CD14-positive monocyte (primary cell): Measurements from ENCODE around the gene ISCA2. TPM values are rescaled to one million over a fixed set of nuclear protein-coding genes. Genes with fewer than 3 reads are reported as not detected.

Experiments used
- DNase-seq, 3 donors: peaks; one replicate each; pipeline ENCODE4 v3.0.0-alpha.2; 2011 to 2022
- H2AFZ ChIP-seq: 2 replicates; pipeline ENCODE4 v1.6.0; 2012; ENCODE audit warnings: mild to moderate bottlenecking, low read depth, low read length, inconsistent platforms; ENCODE audit not compliant: insufficient read depth, poor library complexity, severe bottlenecking
- H3K27ac ChIP-seq, 2 donors: 1 replicate in 1 of 2; 2 replicates in 1 of 2; pipeline ENCODE4 v1.5.1; 2012 to 2013; ENCODE audit warnings: low read length in 2 of 2, control low read depth in 1 of 2, inconsistent platforms in 1 of 2, low read depth in 1 of 2, mild to moderate bottlenecking in 1 of 2
- H3K27me3 ChIP-seq, 2 donors: one replicate each; pipeline versions ENCODE4 v1.6.0 to v1.6.1; 2011 to 2013; ENCODE audit warnings: low read length in 2 of 2; ENCODE audit not compliant: control insufficient read depth in 2 of 2, insufficient read depth in 2 of 2
- H3K36me3 ChIP-seq, 2 donors: replicated peaks in 1 of 2; 1 replicate in 1 of 2; 2 replicates in 1 of 2; pipeline versions ENCODE4 v1.5.1 to v1.6.1; 2012 to 2013; ENCODE audit warnings: low read length in 2 of 2, control low read depth in 1 of 2, inconsistent platforms in 1 of 2, mild to moderate bottlenecking in 1 of 2; ENCODE audit not compliant: insufficient read depth in 2 of 2, control insufficient read depth in 1 of 2
- H3K4me1 ChIP-seq, 2 donors: 1 replicate in 1 of 2; 2 replicates in 1 of 2; pipeline versions ENCODE4 v1.5.1 to v1.6.1; 2012 to 2013; ENCODE audit warnings: low read length in 2 of 2, control low read depth in 1 of 2, inconsistent platforms in 1 of 2, mild to moderate bottlenecking in 1 of 2, moderate library complexity in 1 of 2; ENCODE audit not compliant: insufficient read depth in 2 of 2, control insufficient read depth in 1 of 2
- H3K4me2 ChIP-seq: replicated peaks from 2 replicates; pipeline ENCODE3; 2012; ENCODE audit warnings: low read length, moderate library complexity, mild to moderate bottlenecking; ENCODE audit not compliant: poor library complexity, severe bottlenecking; ENCODE audit errors: extremely low read depth
- H3K4me3 ChIP-seq, 3 experiments: fragments of 200-600 bp in 1 of 3; sonication (generic) in 1 of 3; replicated peaks in 1 of 3; 1 replicate in 2 of 3; 2 replicates in 1 of 3; pipeline ENCODE4 v1.5.1; 2011 to 2013; ENCODE audit warnings: low read length in 3 of 3, mild to moderate bottlenecking in 3 of 3, control low read depth in 2 of 3, low read depth in 2 of 3, inconsistent platforms in 1 of 3, moderate library complexity in 1 of 3
- H3K79me2 ChIP-seq: 2 replicates; pipeline ENCODE4 v1.6.0; 2012; ENCODE audit warnings: mild to moderate bottlenecking, control low read depth, inconsistent platforms, low read length, moderate library complexity; ENCODE audit not compliant: insufficient read depth
- H3K9ac ChIP-seq: 2 replicates; pipeline ENCODE4 v1.6.0; 2017; ENCODE audit warnings: low read length, mild to moderate bottlenecking; ENCODE audit not compliant: insufficient read depth, poor library complexity, severe bottlenecking
- H3K9me3 ChIP-seq, 2 donors: replicated peaks in 1 of 2; 1 replicate in 1 of 2; 2 replicates in 1 of 2; pipeline versions ENCODE4 v1.5.1 to v1.6.1; 2012 to 2013; ENCODE audit warnings: low read length in 2 of 2, control low read depth in 1 of 2; ENCODE audit not compliant: control insufficient read depth in 1 of 2, insufficient read depth in 1 of 2
- H4K20me1 ChIP-seq: 2 replicates; pipeline ENCODE4 v1.6.0; 2012; ENCODE audit warnings: mild to moderate bottlenecking, low read length, control low read depth, moderate library complexity; ENCODE audit not compliant: insufficient read depth
- H3K27ac Mint-ChIP-seq, 7 donors: one replicate each; pipeline ENCODE4 v1.8.0; 2020; ENCODE audit warnings: mild to moderate bottlenecking in 7 of 7, mixed read lengths in 7 of 7, moderate library complexity in 6 of 7, inconsistent platforms in 2 of 7
- H3K27me3 Mint-ChIP-seq, 3 donors: one replicate each; pipeline ENCODE4 v1.8.0; 2021 to 2022; ENCODE audit warnings: low read depth in 3 of 3, mild to moderate bottlenecking in 3 of 3, mixed read lengths in 3 of 3, moderate library complexity in 3 of 3, inconsistent platforms in 1 of 3
- H3K36me3 Mint-ChIP-seq, 2 donors: one replicate each; pipeline ENCODE4 v1.8.0; 2020; ENCODE audit warnings: mixed read lengths in 2 of 2, inconsistent platforms in 1 of 2, mild to moderate bottlenecking in 1 of 2
- H3K4me1 Mint-ChIP-seq: one replicate; pipeline ENCODE4 v1.8.0; 2020; ENCODE audit warnings: mild to moderate bottlenecking, mixed read lengths
- H3K4me3 Mint-ChIP-seq, 2 donors: one replicate each; pipeline ENCODE4 v1.8.0; 2020; ENCODE audit warnings: mild to moderate bottlenecking in 2 of 2, mixed read lengths in 2 of 2, moderate library complexity in 1 of 2
- H3K9me3 Mint-ChIP-seq, 7 donors: one replicate each; pipeline ENCODE4 v1.8.0; 2020 to 2022; ENCODE audit warnings: mixed read lengths in 7 of 7, mild to moderate bottlenecking in 6 of 7, moderate library complexity in 6 of 7, inconsistent platforms in 2 of 7
- CTCF ChIP-seq: fragments of 200-600 bp; IDR thresholded peaks from one replicate; pipeline ENCODE4 v1.8.0; 2022; ENCODE audit warnings: antibody characterized with exemption, mild to moderate bottlenecking
- WGBS: methylation state at CpG from one replicate; pipeline ENCODE4 v1.1.5; 2013; ENCODE audit warnings: missing lambda C conversion rate; ENCODE audit not compliant: insufficient coverage; 5-methylcytosine and 5-hydroxymethylcytosine counted together
- intact Hi-C, 2 donors: fragments of 100-400 bp; cut with micrococcal nuclease; formaldehyde crosslinking; loops; one replicate each; pipeline versions ENCODE4 v1.15.0 to v1.15.1; 2023
- polyA plus RNA-seq, 3 donors: library from polyadenylated mRNA; depleted of rRNA in 1 of 3; unstranded in 2 of 3; stranded (reverse) in 1 of 3; fragments of 300-500 nt in 2 of 3; fragments of >200 nt in 1 of 3; fragmentation: Illumina TruSeq in 2 of 3; gene quantifications; 1 replicate in 2 of 3; 2 replicates in 1 of 3; pipeline ENCODE4 v1.2.3, GENCODE V29; 2012 to 2021

The ISCA2 gene
- polyA plus RNA-seq, 3 donors, result 6.1 to 61.7 (median 55.9) TPM

GRCh38 chr14:74504874-74505720 is 11.5 kb downstream of the ISCA2 start:
- Histone ChIP-seq H3K4me1 (no peaks in the 10 kb centered on the region), H3K79me2 (no peaks in the 10 kb centered on the region), H3K4me2 (no peak overlapping the region), H3K27me3 (no peaks in the 10 kb centered on the region), H3K4me3 (no peak overlapping the region), H3K9me3 (no peaks in the 10 kb centered on the region), H3K9ac (no peak overlapping the region), H4K20me1 (no peaks in the 10 kb centered on the region), H2AFZ (no peak overlapping the region), H3K36me3 (no peaks in the 10 kb centered on the region), H3K27ac (no peak overlapping the region)
- no peak for DNase-seq
- WGBS, result 92% methylated on average over 13 of the region's 20 CpGs
- peaks cover 1 to 5% (median 4%) of the 10 kb centered on the region in 3 donors for H3K27me3 Mint-ChIP-seq
- no peak overlapping the region for H3K27ac Mint-ChIP-seq
- peaks cover 9% of the 10 kb centered on the region for H3K4me1 Mint-ChIP-seq
- intact Hi-C loops, result no loop called here
- H3K4me3 Mint-ChIP-seq, result no peak overlapping the region
- no peak for TF ChIP-seq CTCF
- H3K9me3 Mint-ChIP-seq, result peaks cover 0 to 2% (median 0%) of the 10 kb centered on the region in 7 donors
- no peaks in the 10 kb centered on the region for H3K36me3 Mint-ChIP-seq

- Histone ChIP-seq H2AFZ (no peak overlapping the region), H3K4me3 (no peak overlapping the region), H3K36me3 (no peaks in the 10 kb centered on the region), H3K79me2 (no peaks in the 10 kb centered on the region), H3K9me3 (no peaks in the 10 kb centered on the region), H3K4me1 (no peaks in the 10 kb centered on the region), H3K9ac (no peak overlapping the region), H3K27me3 (no peaks in the 10 kb centered on the region), H4K20me1 (no peaks in the 10 kb centered on the region), H3K4me2 (no peak overlapping the region), H3K27ac (no peak overlapping the region)
- DNase-seq, result no peak
- H3K4me1 Mint-ChIP-seq, result peaks cover 9% of the 10 kb centered on the region
- no peaks in the 10 kb centered on the region for H3K36me3 Mint-ChIP-seq
- TF ChIP-seq CTCF, result no peak
- 81% methylated on average over 6 of the region's 17 CpGs for WGBS
- H3K4me3 Mint-ChIP-seq, result no peak overlapping the region
- intact Hi-C loops, result no loop called here
- no peak overlapping the region for H3K27ac Mint-ChIP-seq
- peaks cover 1 to 5% (median 4%) of the 10 kb centered on the region in 3 donors for H3K27me3 Mint-ChIP-seq
- peaks cover 0 to 2% (median 0%) of the 10 kb centered on the region in 7 donors for H3K9me3 Mint-ChIP-seq
Measured at GRCh38 chr14:74505831-74506230, 12.3 kb downstream of the ISCA2 start.
